Left lung (tissue), 10 donors: ENCODE results near the gene PCSK5. TPM values are rescaled to one million over a fixed set of nuclear protein-coding genes. Genes with fewer than 3 reads are reported as not detected.

Source experiments
- ATAC-seq: fragments of 200-7000 bp; cut with Tn5 transposase; one replicate; pipeline ENCODE4 v1.9.1; 2020; ENCODE audit warnings: moderate library complexity
- DNase-seq, 4 donors: peaks; one replicate each; pipeline ENCODE4 v3.0.0-alpha.2; 2013 to 2020
- H3K27ac ChIP-seq, 2 donors: fragments of 200-600 bp; sonication (generic) in 1 of 2; one replicate each; pipeline versions ENCODE4 v1.5.0 to v1.8.0; 2020 to 2021
- H3K27me3 ChIP-seq, 2 donors: fragments of 200-600 bp; sonication (generic) in 1 of 2; one replicate each; pipeline versions ENCODE4 v1.5.0 to v1.8.0; 2020 to 2021
- H3K36me3 ChIP-seq, 2 donors: fragments of 200-600 bp; sonication (generic) in 1 of 2; one replicate each; pipeline versions ENCODE4 v1.5.0 to v1.8.0; 2020 to 2021
- H3K4me1 ChIP-seq, 2 donors: fragments of 200-600 bp; one replicate each; pipeline ENCODE4 v1.8.0; 2021
- H3K4me3 ChIP-seq, 2 donors: fragments of 200-600 bp; sonication (generic) in 1 of 2; one replicate each; pipeline versions ENCODE4 v1.5.0 to v1.8.0; 2020 to 2021; ENCODE audit warnings: mild to moderate bottlenecking in 1 of 2
- H3K9me3 ChIP-seq, 2 donors: fragments of 200-600 bp; sonication (generic) in 1 of 2; one replicate each; pipeline versions ENCODE4 v1.5.0 to v1.8.0; 2020 to 2021
- CTCF ChIP-seq, 2 donors: fragments of 200-600 bp; sonication (generic) in 1 of 2; IDR thresholded peaks; one replicate each; pipeline versions ENCODE4 v1.5.0 to v1.8.0; 2021; ENCODE audit warnings: antibody characterized with exemption in 2 of 2
- intact Hi-C, 2 donors: fragments of 100-400 bp; cut with DNase I; formaldehyde crosslinking; loops; one replicate each; pipeline versions ENCODE4 v1.11.2 to v1.14.2; 2022
- polyA plus RNA-seq, 6 donors: library from polyadenylated mRNA; unstranded; fragments of 120-200 nt; gene quantifications; one replicate each; pipeline ENCODE4 v1.2.1, GENCODE V29; 2013; ENCODE audit not compliant: insufficient read length in 6 of 6
- total RNA-seq, 2 donors: library from RNA; stranded (reverse); fragmentation: NEBNext Ultra II Directional; extraction: Animal tissue kit (Norgen Biotek cat#: 25700); gene quantifications; one replicate each; pipeline ENCODE4 v1.2.1, GENCODE V29; 2021
- donor health status: DM: no; HTN: yes; CAD: no.
- donor health status: DM: no; HTN: no; CAD: no.

PCSK5 gene
- total and polyA plus RNA-seq, 8 donors, result 6.8 to 20.3 (median 11.3) TPM

GRCh38 chr9:75927356-75927755, 36.9 kb downstream of the PCSK5 start:
- ATAC-seq, result no peak
- H3K4me1 ChIP-seq, result peaks cover 0 to 5% of the 10 kb centered on the region in 2 donors
- no peaks in the 10 kb centered on the region for H3K27me3 ChIP-seq
- no peak for TF ChIP-seq CTCF (IDR thresholded peaks at IDR 0.05)
- H3K4me3 ChIP-seq, result no peak overlapping the region
- H3K36me3 ChIP-seq, result no peaks in the 10 kb centered on the region
- H3K9me3 ChIP-seq, result no peaks in the 10 kb centered on the region
- H3K27ac ChIP-seq, result no peak overlapping the region
- intact Hi-C loops, result no loop called here
- no peak for DNase-seq

- H3K36me3 ChIP-seq, result no peaks in the 10 kb centered on the region
- peak overlapping the region; percentile 48 to 52 for H3K27ac ChIP-seq
- peaks cover 0 to 5% of the 10 kb centered on the region in 2 donors for H3K4me1 ChIP-seq
- ATAC-seq, result peak; percentile 7
- no peak for TF ChIP-seq CTCF (IDR thresholded peaks at IDR 0.05)
- no peaks in the 10 kb centered on the region for H3K9me3 ChIP-seq
- no peaks in the 10 kb centered on the region for H3K27me3 ChIP-seq
- DNase-seq, result no peak
- intact Hi-C loops, result no loop called here
- H3K4me3 ChIP-seq, result no peak overlapping the region
Observed at GRCh38 chr9:75930190-75930589, 39.7 kb downstream of the PCSK5 start.

GRCh38 chr9:75930730-75931321, 40.4 kb downstream of the PCSK5 start:
- intact Hi-C loops, result no loop called here
- DNase-seq (peak in 2 of 4 donors; percentile 13 to 54), ATAC-seq (peak; percentile 95)

GRCh38 chr9:75933982-75934381, 43.5 kb downstream of the PCSK5 start:
- intact Hi-C loops, result no loop called here
- DNase-seq (no peak), ATAC-seq (no peak)
- Histone ChIP-seq H3K9me3 (no peaks in the 10 kb centered on the region), H3K4me1 (peaks cover 0 to 5% of the 10 kb centered on the region in 2 donors), H3K4me3 (no peak overlapping the region), H3K36me3 (no peaks in the 10 kb centered on the region), H3K27ac (no peak overlapping the region), H3K27me3 (no peaks in the 10 kb centered on the region)
- no peak for TF ChIP-seq CTCF (IDR thresholded peaks at IDR 0.05)

More at GRCh38 chr9:75930730-75931321, 40.4 kb downstream of the PCSK5 start:
- Histone ChIP-seq H3K4me3 (no peak overlapping the region), H3K4me1 (peaks cover 0 to 5% of the 10 kb centered on the region in 2 donors), H3K9me3 (no peaks in the 10 kb centered on the region), H3K36me3 (no peaks in the 10 kb centered on the region), H3K27ac (peak overlapping the region; percentile 48 to 52), H3K27me3 (no peaks in the 10 kb centered on the region)
- no peak for TF ChIP-seq CTCF (IDR thresholded peaks at IDR 0.05)

- intact Hi-C loops, result no loop called here
- ATAC-seq, result no peak
- no peaks in the 10 kb centered on the region for H3K27me3 ChIP-seq
- TF ChIP-seq CTCF (IDR thresholded peaks at IDR 0.05), result no peak
- H3K9me3 ChIP-seq, result no peaks in the 10 kb centered on the region
- no peak overlapping the region for H3K27ac ChIP-seq
- H3K4me3 ChIP-seq, result no peak overlapping the region
- no peaks in the 10 kb centered on the region for H3K36me3 ChIP-seq
- no peak for DNase-seq
- peaks cover 0 to 2% of the 10 kb centered on the region in 2 donors for H3K4me1 ChIP-seq
Observed at GRCh38 chr9:75935591-75935990, 45.1 kb downstream of the PCSK5 start.
